IMR-90 (cell line): ENCODE measurements around the gene FBXO31. TPM values are rescaled to one million over a fixed set of nuclear protein-coding genes. Genes with fewer than 3 reads are reported as not detected.

Experiments used
- ATAC-seq: fragments of 200-7000 bp; cut with Tn5 transposase; 2 replicates; pipeline ENCODE4 v1.9.1; 2020; ENCODE audit warnings: low read depth, mild to moderate bottlenecking, moderate library complexity
- BruUV-seq: library from RNA; stranded (reverse); fragments of 400-500 nt; replicated peaks from 2 replicates; lab custom pipeline; 2021; lab: Mats Ljungman, UMichigan
- CTCF ChIA-PET: fragments of 300-600 bp; formaldehyde crosslinking; extraction: SDS; loops from one replicate; lab custom pipeline; 2021; ENCODE audit warnings: antibody characterized with exemption; lab: Yijun Ruan, JAX
- POLR2A ChIA-PET: fragments of 300-600 bp; sonication (Branson Sonifier 250); formaldehyde crosslinking; loops from one replicate; lab custom pipeline; 2022; ENCODE audit warnings: antibody characterized with exemption; ENCODE audit not compliant: unreplicated experiment; lab: Charles Lee
- DNase-seq: peaks from one replicate; pipeline ENCODE4 v3.0.0; 2013
- H2AFZ ChIP-seq: replicated peaks from 2 replicates; pipeline ENCODE3; 2013; ENCODE audit warnings: low read length, mild to moderate bottlenecking; ENCODE audit not compliant: poor library complexity
- H2AK5ac ChIP-seq: 2 replicates; pipeline ENCODE4 v1.6.1; 2013; ENCODE audit warnings: low read depth, low read length, inconsistent platforms
- H2AK9ac ChIP-seq: replicated peaks from 2 replicates; pipeline ENCODE3; 2013; ENCODE audit warnings: mild to moderate bottlenecking, low read depth, low read length, moderate library complexity; ENCODE audit not compliant: poor library complexity
- H2BK120ac ChIP-seq: 2 replicates; pipeline ENCODE4 v1.6.1; 2013; ENCODE audit warnings: low read depth, low read length, inconsistent platforms
- H2BK15ac ChIP-seq: 3 replicates; pipeline ENCODE4 v1.6.1; 2013; ENCODE audit warnings: low read depth, low read length, inconsistent platforms
- H2BK20ac ChIP-seq: 2 replicates; pipeline ENCODE4 v1.6.1; 2013; ENCODE audit warnings: low read depth, mild to moderate bottlenecking, inconsistent platforms, low read length, moderate library complexity
- H2BK5ac ChIP-seq: 2 replicates; pipeline ENCODE4 v1.6.1; 2013; ENCODE audit warnings: mild to moderate bottlenecking, low read depth, low read length, inconsistent platforms; ENCODE audit not compliant: poor library complexity, severe bottlenecking
- H3K14ac ChIP-seq: replicated peaks from 2 replicates; pipeline ENCODE4 v1.6.1; 2013; ENCODE audit warnings: low read depth, low read length, inconsistent platforms
- H3K18ac ChIP-seq: 2 replicates; pipeline ENCODE4 v1.6.1; 2013; ENCODE audit warnings: low read depth, low read length, control low read depth
- H3K23ac ChIP-seq: 2 replicates; pipeline ENCODE4 v1.6.1; 2013; ENCODE audit warnings: low read depth, low read length, inconsistent platforms
- H3K27ac ChIP-seq: 2 replicates; pipeline ENCODE4 v1.5.1; 2013; ENCODE audit warnings: mild to moderate bottlenecking, control low read depth, low read length; ENCODE audit not compliant: insufficient read depth
- H3K27me3 ChIP-seq: 2 replicates; pipeline ENCODE4 v1.6.1; 2013; ENCODE audit warnings: low read length; ENCODE audit not compliant: control insufficient read depth, insufficient read depth
- H3K36me3 ChIP-seq: 2 replicates; pipeline ENCODE4 v1.6.1; 2013; ENCODE audit warnings: low read length, mixed read lengths; ENCODE audit not compliant: control insufficient read depth, insufficient read depth
- H3K4ac ChIP-seq: 2 replicates; pipeline ENCODE4 v1.6.1; 2013; ENCODE audit warnings: low read depth, low read length, inconsistent platforms
- H3K4me1 ChIP-seq: 2 replicates; pipeline ENCODE4 v1.6.1; 2013; ENCODE audit warnings: low read length, mixed read lengths; ENCODE audit not compliant: control insufficient read depth, insufficient read depth
- H3K4me2 ChIP-seq: 2 replicates; pipeline ENCODE4 v1.6.1; 2013; ENCODE audit warnings: low read depth, mild to moderate bottlenecking, control low read depth, low read length, moderate library complexity
- H3K4me3 ChIP-seq: 2 replicates; pipeline ENCODE4 v1.5.1; 2013; ENCODE audit warnings: low read depth, mild to moderate bottlenecking, control low read depth, low read length, moderate library complexity; ENCODE audit not compliant: insufficient read depth
- H3K56ac ChIP-seq: 2 replicates; pipeline ENCODE4 v1.6.1; 2013; ENCODE audit warnings: low read length, inconsistent platforms; ENCODE audit not compliant: insufficient read depth; ENCODE audit errors: extremely low read depth
- H3K79me1 ChIP-seq, 2 experiments: 2 replicates each; pipeline ENCODE4 v1.6.1; 2013; ENCODE audit warnings: low read length in 2 of 2, inconsistent platforms in 1 of 2, low read depth in 1 of 2
- H3K9ac ChIP-seq: 2 replicates; pipeline ENCODE4 v1.6.1; 2013; ENCODE audit warnings: low read depth, low read length, control low read depth
- H3K9me1 ChIP-seq: 2 replicates; pipeline ENCODE4 v1.6.1; 2013; ENCODE audit warnings: low read length, inconsistent platforms; ENCODE audit not compliant: insufficient read depth
- H3K9me3 ChIP-seq: 2 replicates; pipeline ENCODE4 v1.6.1; 2013; ENCODE audit warnings: low read length; ENCODE audit not compliant: control insufficient read depth, insufficient read depth
- H4K20me1 ChIP-seq: 2 replicates; pipeline ENCODE4 v1.6.1; 2013; ENCODE audit warnings: low read length, inconsistent platforms; ENCODE audit not compliant: insufficient read depth
- H4K5ac ChIP-seq: 2 replicates; pipeline ENCODE4 v1.6.1; 2013; ENCODE audit warnings: mild to moderate bottlenecking, low read depth, low read length, control low read depth
- H4K8ac ChIP-seq, 2 experiments: 2 replicates each; pipeline ENCODE4 v1.6.1; 2013; ENCODE audit warnings: low read depth in 2 of 2, low read length in 2 of 2, control low read depth in 1 of 2, inconsistent platforms in 1 of 2
- H4K91ac ChIP-seq: 2 replicates; pipeline ENCODE4 v1.6.1; 2013; ENCODE audit warnings: low read depth, low read length, inconsistent platforms; ENCODE audit not compliant: insufficient read depth
- BHLHE40 ChIP-seq: fragments of 150-350 bp; IDR thresholded peaks from 2 replicates; pipeline ENCODE4 v1.6.1; 2016; ENCODE audit warnings: mild to moderate bottlenecking, low read depth, low read length
- CEBPB ChIP-seq: IDR thresholded peaks from 2 replicates; pipeline ENCODE4 v1.6.1; 2012; ENCODE audit warnings: low read depth, low read length, improper control_type of control experiment
- CHD1 ChIP-seq: IDR thresholded peaks from 2 replicates; pipeline ENCODE4 v1.6.1; 2012; ENCODE audit warnings: low read depth, low read length, improper control_type of control experiment
- CTCF ChIP-seq: conservative IDR thresholded peaks from 2 replicates; pipeline ENCODE4 v1.5.1; 2012; ENCODE audit warnings: mild to moderate bottlenecking, low read depth, low read length, improper control_type of control experiment
- ELK1 ChIP-seq: fragments of 150-350 bp; IDR thresholded peaks from 2 replicates; pipeline ENCODE4 v1.6.1; 2016; ENCODE audit warnings: low read depth, mild to moderate bottlenecking, low read length, moderate library complexity, borderline replicate concordance
- FOS ChIP-seq: fragments of 150-350 bp; IDR thresholded peaks from 2 replicates; pipeline ENCODE4 v1.6.1; 2016; ENCODE audit warnings: low read depth, low read length
- MAFK ChIP-seq: IDR thresholded peaks from 2 replicates; pipeline ENCODE4 v1.6.1; 2012; ENCODE audit warnings: low read depth, low read length, improper control_type of control experiment
- MAZ ChIP-seq: IDR thresholded peaks from 2 replicates; pipeline ENCODE4 v1.6.1; 2012; ENCODE audit warnings: low read depth, mild to moderate bottlenecking, low read length, improper control_type of control experiment, moderate library complexity, borderline replicate concordance
- MXI1 ChIP-seq: IDR thresholded peaks from 2 replicates; pipeline ENCODE4 v1.6.1; 2012; ENCODE audit warnings: low read depth, mild to moderate bottlenecking, low read length, moderate library complexity, borderline replicate concordance
- POLR2A ChIP-seq: IDR thresholded peaks from 2 replicates; pipeline ENCODE4 v1.6.1; 2012; ENCODE audit warnings: mild to moderate bottlenecking, low read depth, low read length
- RAD21 ChIP-seq: IDR thresholded peaks from 2 replicates; pipeline ENCODE4 v1.6.1; 2012; ENCODE audit warnings: low read length, improper control_type of control experiment
- RFX5 ChIP-seq: IDR thresholded peaks from 2 replicates; pipeline ENCODE4 v1.8.0; 2012; ENCODE audit warnings: low read depth, mild to moderate bottlenecking, low read length, moderate library complexity
- SMC3 ChIP-seq: fragments of 150-350 bp; IDR thresholded peaks from 2 replicates; pipeline ENCODE4 v1.6.1; 2016; ENCODE audit warnings: low read depth, mild to moderate bottlenecking, antibody characterized with exemption, low read length, moderate library complexity
- whole genome bisulfite sequencing, 2 experiments: methylation state at CpG; one replicate each; pipeline versions ENCODE4 v1.1.5 to v1.1.7; 2013; ENCODE audit warnings: missing lambda C conversion rate in 2 of 2; ENCODE audit not compliant: insufficient read length in 1 of 2; ENCODE audit errors: extremely low coverage in 2 of 2; 5-methylcytosine and 5-hydroxymethylcytosine counted together
- dilution Hi-C: fragments of 300-500 bp; cut with HindIII; formaldehyde crosslinking; loops from one replicate; pipeline ENCODE4 v1.14.3; 2018; ENCODE audit warnings: low sequenced_read_pairs; ENCODE audit not compliant: unreplicated experiment
- in situ Hi-C: fragments of 300-500 bp; cut with MboI; formaldehyde crosslinking; loops from 3 replicates; pipeline ENCODE4 v1.14.3; 2019; ENCODE audit warnings: low sequenced_read_pairs, inconsistent platforms, mixed read lengths
- intact Hi-C: fragments of 100-400 bp; cut with micrococcal nuclease; formaldehyde crosslinking; loops from 2 replicates; pipeline ENCODE4 v1.10.0; 2022
- polyA plus RNA-seq, 3 experiments: library from polyadenylated mRNA; depleted of rRNA; stranded (reverse); fragments of >200 nt; gene quantifications; 2 replicates each; pipeline ENCODE4 v1.2.3, GENCODE V29; 2012; ENCODE audit warnings: low replicate concordance in 1 of 3
- total RNA-seq: library from RNA; depleted of rRNA; stranded (reverse); fragments of >200 nt; gene quantifications from 2 replicates; pipeline ENCODE4 v1.2.3, GENCODE V29; 2012

Gene FBXO31
- total and polyA plus RNA-seq, 2 of the 4 experiments (the other 2 are of a cell fraction): 10.4 to 16.9 TPM

DNA sequence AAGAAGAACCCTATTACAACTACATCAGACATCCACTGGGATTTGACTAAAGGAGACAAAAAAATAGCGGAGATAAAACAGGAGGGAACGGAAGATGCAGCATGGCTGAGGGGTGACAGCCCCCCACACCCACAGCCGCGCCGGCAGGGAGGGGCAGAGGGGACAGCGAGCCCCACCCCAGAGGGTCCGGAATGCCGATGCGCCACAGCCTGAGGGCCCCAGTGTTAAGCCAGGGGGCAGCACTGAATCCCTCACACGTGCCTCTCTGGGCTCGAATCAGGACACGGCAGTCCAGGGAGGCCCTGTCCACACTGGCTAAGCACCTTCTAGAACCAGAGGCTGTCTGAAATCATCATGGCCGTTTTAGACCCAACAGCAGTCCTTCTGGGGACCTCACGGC is 27.4 kb upstream of the FBXO31 start:
- Histone ChIP-seq H3K36me3 (peaks cover 61% of the 10 kb centered on the region), H4K8ac (no peak overlapping the region), H3K27ac (no peak overlapping the region), H2BK15ac (no peak overlapping the region), H4K20me1 (peaks cover 19% of the 10 kb centered on the region), H3K4me3 (no peak overlapping the region), H2AK5ac (no peak overlapping the region), H2AK9ac (no peak overlapping the region), H2BK5ac (no peak overlapping the region), H3K18ac (no peak overlapping the region), H3K9me1 (peaks cover 6% of the 10 kb centered on the region; the same call in 1 of the 2 replicates), H2BK20ac (no peak overlapping the region), H3K23ac (no peak overlapping the region), H4K91ac (no peak overlapping the region), H3K27me3 (no peaks in the 10 kb centered on the region), H4K5ac (no peak overlapping the region), H3K4me2 (no peak overlapping the region), H3K4ac (no peak overlapping the region), H2AFZ (no peak overlapping the region), H3K4me1 (no peaks in the 10 kb centered on the region), H3K56ac (no peak overlapping the region), H3K9me3 (no peaks in the 10 kb centered on the region), H3K79me1 (peaks cover 3 to 10% of the 10 kb centered on the region in 2 experiments; a peak in 2 of 4 replicates), H2BK120ac (no peak overlapping the region), H3K9ac (no peak overlapping the region), H3K14ac (no peak overlapping the region)
- POLR2A ChIA-PET: no interaction called here
- TF ChIP-seq CHD1 (no peak), MXI1 (no peak), POLR2A (no peak), CTCF (no peak), MAZ (no peak), MAFK (no peak), RFX5 (no peak), ELK1 (no peak), SMC3 (no peak), BHLHE40 (no peak), RAD21 (no peak), CEBPB (no peak), FOS (no peak)
- ATAC-seq (no peak), DNase-seq (no peak)
- in situ Hi-C loops (loop anchor here (25.0 kb wide), 1 partner anchor 351 kb away; the partner anchor contains the start of gene KLHDC4), dilution Hi-C loops (no loop called here), intact Hi-C loops (no loop called here)
- WGBS, 2 experiments: 86% methylated on average over 7 of the region's 14 CpGs; no CpG with 5 or more reads in 1 of the 2 experiments
- CTCF ChIA-PET: interaction anchor here (1.4 kb wide), 1 partner anchor 225 kb away, joined by 3 read pairs; no protein-coding TSS in a partner anchor
- no TSS peak for BruUV-seq
